H9 (cell line): ENCODE results near the gene LRCH4. TPM values are rescaled to one million over a fixed set of nuclear protein-coding genes. Genes with fewer than 3 reads are reported as not detected.

ENCODE experiments used
- DNase-seq: peaks from one replicate; pipeline ENCODE4 v3.0.0-alpha.2; 2017
- H2AFZ ChIP-seq: one replicate; pipeline ENCODE4 v1.6.1; 2013; ENCODE audit warnings: mild to moderate bottlenecking, low read length, control low read depth, moderate library complexity
- H2AK5ac ChIP-seq: 2 replicates; pipeline ENCODE4 v1.6.1; 2013; ENCODE audit warnings: low read length, control low read depth, mixed read lengths; ENCODE audit not compliant: insufficient read length
- H2BK120ac ChIP-seq: one replicate; pipeline ENCODE4 v1.6.1; 2013; ENCODE audit warnings: low read depth, mild to moderate bottlenecking, low read length, control low read depth, inconsistent platforms; ENCODE audit not compliant: poor library complexity, severe bottlenecking
- H2BK12ac ChIP-seq: 2 replicates; pipeline ENCODE4 v1.6.1; 2013; ENCODE audit warnings: low read length, control low read depth, mixed read lengths, low read depth; ENCODE audit not compliant: insufficient read length
- H2BK15ac ChIP-seq: 2 replicates; pipeline ENCODE4 v1.6.1; 2013; ENCODE audit warnings: low read depth, low read length, control low read depth
- H2BK20ac ChIP-seq: one replicate; pipeline ENCODE4 v1.6.1; 2013; ENCODE audit warnings: low read depth, mild to moderate bottlenecking, low read length, control low read depth, inconsistent platforms; ENCODE audit not compliant: poor library complexity, severe bottlenecking
- H2BK5ac ChIP-seq: 2 replicates; pipeline ENCODE4 v1.6.1; 2013; ENCODE audit warnings: low read length, control low read depth, mixed read lengths; ENCODE audit not compliant: insufficient read length
- H3K14ac ChIP-seq: 2 replicates; pipeline ENCODE4 v1.6.1; 2013; ENCODE audit warnings: low read length, control low read depth; ENCODE audit not compliant: insufficient read depth
- H3K18ac ChIP-seq: 2 replicates; pipeline ENCODE4 v1.6.1; 2013; ENCODE audit warnings: low read depth, mild to moderate bottlenecking, mixed read lengths, low read length, control low read depth; ENCODE audit not compliant: insufficient read length
- H3K23ac ChIP-seq: 2 replicates; pipeline ENCODE4 v1.6.1; 2013; ENCODE audit warnings: low read length, control low read depth, mixed read lengths, low read depth; ENCODE audit not compliant: insufficient read length
- H3K23me2 ChIP-seq: 2 replicates; pipeline ENCODE4 v1.6.1; 2013; ENCODE audit warnings: low read depth, mild to moderate bottlenecking, mixed read lengths, low read length, control low read depth; ENCODE audit not compliant: insufficient read length, poor library complexity, severe bottlenecking
- H3K27ac ChIP-seq: 2 replicates; pipeline ENCODE4 v1.5.1; 2013; ENCODE audit warnings: low read length, control low read depth, mixed read lengths, low read depth; ENCODE audit not compliant: insufficient read length
- H3K27me3 ChIP-seq: 2 replicates; pipeline ENCODE4 v1.6.1; 2013; ENCODE audit warnings: low read length, control low read depth, inconsistent platforms; ENCODE audit not compliant: insufficient read depth
- H3K4ac ChIP-seq: 2 replicates; pipeline ENCODE4 v1.6.1; 2013; ENCODE audit warnings: low read depth, mild to moderate bottlenecking, control low read depth, inconsistent platforms, low read length, moderate library complexity
- H3K4me1 ChIP-seq: 2 replicates; pipeline ENCODE4 v1.6.1; 2013; ENCODE audit warnings: low read length, control low read depth, inconsistent platforms; ENCODE audit not compliant: insufficient read depth
- H3K4me2 ChIP-seq: 2 replicates; pipeline ENCODE4 v1.6.1; 2013; ENCODE audit warnings: low read length, control low read depth, mixed read lengths; ENCODE audit not compliant: insufficient read length, insufficient read depth
- H3K56ac ChIP-seq: 2 replicates; pipeline ENCODE4 v1.6.1; 2013; ENCODE audit warnings: low read depth, mild to moderate bottlenecking, mixed read lengths, low read length, control low read depth; ENCODE audit not compliant: insufficient read length
- H3K79me1 ChIP-seq: 2 replicates; pipeline ENCODE4 v1.6.1; 2013; ENCODE audit warnings: low read depth, mild to moderate bottlenecking, moderate library complexity, low read length, control low read depth, inconsistent platforms; ENCODE audit not compliant: insufficient read depth, poor library complexity, severe bottlenecking
- H3K79me2 ChIP-seq: 2 replicates; pipeline ENCODE4 v1.6.1; 2013; ENCODE audit warnings: low read length, control low read depth, inconsistent platforms; ENCODE audit not compliant: insufficient read depth
- H3K9ac ChIP-seq: 2 replicates; pipeline ENCODE4 v1.6.1; 2013; ENCODE audit warnings: low read length, control low read depth, mixed read lengths; ENCODE audit not compliant: insufficient read length; ENCODE audit errors: extremely low read depth
- H3K9me3 ChIP-seq: one replicate; pipeline ENCODE4 v1.6.1; 2013; ENCODE audit warnings: low read depth, low read length, inconsistent platforms; ENCODE audit not compliant: control insufficient read depth
- H3T11ph ChIP-seq: one replicate; pipeline ENCODE4 v1.6.1; 2013; ENCODE audit warnings: mild to moderate bottlenecking, low read length, control low read depth, inconsistent platforms
- H4K20me1 ChIP-seq: one replicate; pipeline ENCODE4 v1.6.1; 2013; ENCODE audit not compliant: control insufficient read depth, insufficient read length, insufficient read depth
- H4K5ac ChIP-seq: 2 replicates; pipeline ENCODE4 v1.6.1; 2013; ENCODE audit warnings: low read depth, mild to moderate bottlenecking, mixed read lengths, low read length, control low read depth; ENCODE audit not compliant: insufficient read length
- H4K8ac ChIP-seq: replicated peaks from 2 replicates; pipeline ENCODE4 v1.6.1; 2013; ENCODE audit warnings: low read length, control low read depth, mixed read lengths, low read depth; ENCODE audit not compliant: insufficient read length
- H4K91ac ChIP-seq: 2 replicates; pipeline ENCODE4 v1.6.1; 2013; ENCODE audit warnings: low read depth, mild to moderate bottlenecking, moderate library complexity, mixed read lengths, low read length, control low read depth; ENCODE audit not compliant: insufficient read length
- H3K27ac Mint-ChIP-seq, 3 experiments: 2 replicates in 2 of 3; 3 replicates in 1 of 3; pipeline ENCODE4 v1.8.0; 2020 to 2021; ENCODE audit warnings: mixed read lengths in 3 of 3, mild to moderate bottlenecking in 1 of 3, moderate library complexity in 1 of 3
- H3K27me3 Mint-ChIP-seq: 2 replicates; pipeline ENCODE4 v1.8.0; 2021; ENCODE audit warnings: low read depth, mild to moderate bottlenecking, moderate library complexity, mixed read lengths
- H3K36me3 Mint-ChIP-seq, 3 experiments: 2 replicates in 2 of 3; 3 replicates in 1 of 3; pipeline ENCODE4 v1.8.0; 2020 to 2021; ENCODE audit warnings: low read depth in 3 of 3, mixed read lengths in 3 of 3; ENCODE audit not compliant: insufficient read depth in 1 of 3
- H3K4me1 Mint-ChIP-seq, 2 experiments: 2 replicates each; pipeline ENCODE4 v1.8.0; 2020; ENCODE audit warnings: mixed read lengths in 2 of 2
- H3K4me3 Mint-ChIP-seq, 2 experiments: 2 replicates in 1 of 2; 3 replicates in 1 of 2; pipeline ENCODE4 v1.8.0; 2020 to 2021; ENCODE audit warnings: mild to moderate bottlenecking in 2 of 2, mixed read lengths in 2 of 2, moderate library complexity in 1 of 2
- H3K9me3 Mint-ChIP-seq, 2 experiments: 2 replicates in 1 of 2; 3 replicates in 1 of 2; pipeline ENCODE4 v1.8.0; 2020; ENCODE audit warnings: mild to moderate bottlenecking in 2 of 2, mixed read lengths in 2 of 2, moderate library complexity in 1 of 2
- CTCF ChIP-seq: fragments of 200-600 bp; sonication (generic); conservative IDR thresholded peaks from 3 replicates; pipeline ENCODE4 v1.8.0; 2021; ENCODE audit warnings: antibody characterized with exemption, mild to moderate bottlenecking
- WGBS: extraction: QIAGEN DNeasy Blood & Tissue Kit; methylation state at CpG from one replicate; pipeline ENCODE4 v1.1.7; 2013; ENCODE audit warnings: missing lambda C conversion rate, low lambda C conversion rate, mixed read lengths; ENCODE audit not compliant: insufficient read length; ENCODE audit errors: extremely low coverage; 5-methylcytosine and 5-hydroxymethylcytosine counted together
- total RNA-seq: library from RNA; stranded (reverse); gene quantifications from 2 replicates; pipeline ENCODE4 v1.2.1, GENCODE V29; 2021

Gene LRCH4
- total RNA-seq, 1 experiment from 2014 or later = 39.1 TPM

GRCh38 chr7:100630066-100630465 lies 44.1 kb upstream of the LRCH4 start:
- no peak overlapping the region for H4K5ac ChIP-seq
- no peak overlapping the region for H2AK5ac ChIP-seq
- H4K8ac ChIP-seq = no peak overlapping the region
- no peaks in the 10 kb centered on the region for H3K9me3 ChIP-seq
- H3T11ph ChIP-seq = no peak overlapping the region
- H3K4me2 ChIP-seq = no peak overlapping the region
- H3K23ac ChIP-seq = no peak overlapping the region
- no peaks in the 10 kb centered on the region for H3K79me1 ChIP-seq
- H2BK120ac ChIP-seq = no peak overlapping the region
- no peak for DNase-seq
- H3K56ac ChIP-seq = no peak overlapping the region
- no peak overlapping the region for H3K9ac ChIP-seq
- TF ChIP-seq CTCF = no peak
- H3K4ac ChIP-seq = no peak overlapping the region
- peaks cover 11 to 24% of the 10 kb centered on the region in 2 experiments for H3K4me1 Mint-ChIP-seq
- H2BK12ac ChIP-seq = no peak overlapping the region
- H3K36me3 Mint-ChIP-seq = peaks cover 0 to 4% (median 0%) of the 10 kb centered on the region in 3 experiments; a peak in 1 of 7 replicates
- H4K20me1 ChIP-seq = no peaks in the 10 kb centered on the region
- H3K4me3 Mint-ChIP-seq = no peak overlapping the region
- H3K27ac Mint-ChIP-seq = no peak overlapping the region
- peaks cover 13% of the 10 kb centered on the region for H3K23me2 ChIP-seq
- H3K27me3 ChIP-seq = peaks cover 3% of the 10 kb centered on the region; the same call in 1 of the 2 replicates
- no peak overlapping the region for H2BK15ac ChIP-seq
- H2BK5ac ChIP-seq = no peak overlapping the region
- H3K27ac ChIP-seq = no peak overlapping the region
- no peak overlapping the region for H3K14ac ChIP-seq
- no peaks in the 10 kb centered on the region for H3K9me3 Mint-ChIP-seq
- peaks cover 64% of the 10 kb centered on the region for H3K27me3 Mint-ChIP-seq
- no peak overlapping the region for H4K91ac ChIP-seq
- H2AFZ ChIP-seq = no peak overlapping the region
- no peaks in the 10 kb centered on the region for H3K4me1 ChIP-seq
- H3K18ac ChIP-seq = no peak overlapping the region
- no CpG with 5 or more reads among the region's 4 CpGs for WGBS
- H2BK20ac ChIP-seq = no peak overlapping the region
- no peaks in the 10 kb centered on the region for H3K79me2 ChIP-seq
